Stimulated activated CD8-positive, alpha-beta memory T cell treated with anti-CD3 and anti-CD28 coated beads, Interleukin-4, amount 100 ng/mL, for 4 hours (primary cell): ENCODE results near the gene GLRX2.
A peak's percentile ranks its signal among the peaks of the same experiment; 100 is the strongest.
"Not testable (repeated sequence)": the region's sequence is repeated elsewhere in the genome, so short reads cannot be mapped to it uniquely, and the experiment has no call there.

Experiments used
- DNase-seq, 2 donors: peaks; one replicate each; pipeline ENCODE4 v3.0.0-alpha.2; 2020; ENCODE audit warnings: low read depth in 2 of 2, low spot score in 1 of 2

The GLRX2 gene, protein sequence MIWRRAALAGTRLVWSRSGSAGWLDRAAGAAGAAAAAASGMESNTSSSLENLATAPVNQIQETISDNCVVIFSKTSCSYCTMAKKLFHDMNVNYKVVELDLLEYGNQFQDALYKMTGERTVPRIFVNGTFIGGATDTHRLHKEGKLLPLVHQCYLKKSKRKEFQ

DNA sequence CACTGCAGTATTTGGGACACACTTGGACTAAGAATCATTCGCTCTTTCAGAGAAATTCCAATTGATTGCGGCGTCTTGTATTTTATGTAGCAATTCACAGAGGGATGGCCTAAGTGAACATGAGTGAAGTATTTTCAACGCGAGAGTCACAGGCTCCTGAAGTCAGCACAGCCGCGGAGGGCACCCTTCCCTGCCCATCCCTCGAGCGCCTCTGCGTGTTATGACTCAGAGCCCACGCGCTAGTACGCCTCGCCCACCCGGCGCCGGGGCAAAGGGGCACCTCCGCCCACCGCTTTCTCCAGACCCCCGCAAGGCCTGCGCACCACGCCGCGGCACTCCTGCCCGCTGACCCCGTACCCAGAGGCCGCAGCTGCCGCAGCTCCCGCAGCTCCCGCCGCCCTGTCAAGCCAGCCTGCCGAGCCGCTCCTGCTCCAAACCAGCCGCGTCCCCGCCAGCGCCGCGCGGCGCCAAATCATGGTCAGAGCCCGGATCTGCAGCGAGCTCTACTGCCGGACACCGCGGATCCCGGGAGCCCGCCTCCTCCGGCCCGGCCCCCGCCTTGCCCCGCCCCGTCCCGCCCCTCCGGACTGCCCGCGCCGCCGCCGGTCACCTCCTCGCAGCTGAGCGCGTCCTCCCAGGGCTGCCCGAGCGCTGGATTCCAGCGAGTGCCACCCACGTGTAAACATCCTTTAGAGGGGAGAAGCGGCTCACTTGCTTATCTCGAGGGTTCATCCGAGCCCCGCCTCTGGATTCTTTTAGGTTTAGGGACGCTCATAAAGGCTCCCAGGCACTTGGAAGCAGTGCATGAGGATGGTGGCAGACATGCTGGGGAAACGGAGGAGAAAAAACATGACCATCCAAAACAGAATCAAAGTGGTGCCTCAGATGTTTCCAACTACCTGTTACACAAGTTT, at the start of gene GLRX2:
Gene GLRX2, minus strand, starts transcription at position 508 of the 914 bp plus-strand sequence. Its CDS starts 32 bp downstream, at position 476.
- DNase-seq = peak; percentile 47 to 62

DNA sequence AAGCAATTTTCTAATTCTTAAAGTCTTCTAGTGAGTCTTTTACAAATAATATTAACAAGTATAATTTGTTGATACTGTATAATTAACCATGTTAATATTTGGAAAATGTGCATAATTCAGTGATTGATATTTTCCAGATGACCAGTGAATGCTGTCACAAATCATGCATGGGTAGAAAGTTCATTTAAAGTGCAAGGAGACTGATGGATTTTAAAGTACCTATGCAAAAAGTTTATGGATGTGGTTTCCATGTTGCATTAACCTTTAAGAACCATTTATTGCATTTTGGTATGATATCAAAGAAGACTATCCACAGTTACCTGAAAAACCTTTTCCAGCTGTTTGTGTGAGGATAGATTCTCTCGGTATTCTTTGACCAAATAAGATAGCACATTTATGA, 39.8 kb upstream of the GLRX2 start:
- DNase-seq = no peak

DNA sequence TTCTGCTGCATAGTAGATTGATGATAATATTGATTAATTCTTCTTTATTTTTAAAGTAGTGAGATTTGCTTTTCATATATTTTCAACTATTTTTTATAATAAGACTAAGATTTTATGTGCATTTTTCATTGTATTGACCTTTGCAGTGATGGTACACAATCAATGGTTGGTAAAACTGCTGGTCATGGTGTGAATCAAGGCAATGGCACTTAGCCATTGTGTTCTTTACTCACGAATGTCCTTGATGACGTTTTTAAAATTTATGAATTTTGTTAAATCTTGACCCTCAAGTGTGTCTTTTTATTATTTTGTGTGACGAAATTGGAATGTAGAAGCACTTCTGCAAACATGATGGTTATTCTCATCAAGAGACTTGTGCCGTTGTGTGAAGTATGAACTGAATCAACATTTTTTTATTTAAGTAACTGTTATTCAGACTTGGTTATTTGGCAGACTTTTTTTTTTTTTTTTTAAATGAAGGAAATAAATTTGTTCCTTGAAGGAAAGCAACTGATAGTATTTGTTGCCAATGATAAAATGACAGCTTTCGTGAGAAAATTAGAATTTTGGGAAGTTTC, 39.2 kb upstream of the GLRX2 start:
- no peak for DNase-seq

DNA sequence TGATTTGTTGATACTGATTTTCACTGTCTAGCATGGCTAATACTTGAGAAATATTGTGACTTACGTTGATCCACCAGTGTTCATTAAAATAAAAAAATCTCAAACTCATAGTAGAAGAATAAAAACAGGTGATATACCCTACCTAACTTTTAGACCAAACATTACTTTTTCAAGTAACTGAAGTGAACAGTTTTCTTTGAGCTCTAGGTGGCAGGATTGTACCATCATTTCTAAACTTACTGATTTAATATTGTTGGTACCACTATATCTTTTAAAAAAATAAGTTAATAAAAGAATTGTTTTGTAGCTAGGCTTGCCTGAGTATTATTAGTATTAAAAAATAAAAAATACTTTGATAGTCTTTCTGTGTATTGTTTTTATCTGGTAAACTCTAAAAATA, 38.1 kb upstream of the GLRX2 start:
- no peak for DNase-seq

DNA sequence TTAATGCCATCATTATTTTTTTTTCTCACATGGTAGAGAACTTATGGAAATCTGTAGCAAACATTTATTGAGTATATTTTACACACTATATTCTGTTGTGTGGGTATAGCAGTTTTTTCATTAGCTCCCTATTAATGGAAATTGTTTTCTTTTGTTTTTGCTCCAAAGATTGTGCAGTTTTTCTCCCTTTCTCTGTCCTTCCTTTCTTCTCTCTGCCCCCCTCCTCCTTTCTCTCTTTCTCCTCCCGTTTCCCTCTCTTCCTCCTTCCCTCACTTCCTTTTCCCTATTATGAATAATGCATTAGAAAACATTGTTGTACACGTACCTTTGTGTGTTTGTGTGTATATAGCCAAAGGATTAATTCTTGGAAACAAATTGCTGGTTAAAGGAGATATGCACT, 37.2 kb upstream of the GLRX2 start:
- DNase-seq = no peak

DNA sequence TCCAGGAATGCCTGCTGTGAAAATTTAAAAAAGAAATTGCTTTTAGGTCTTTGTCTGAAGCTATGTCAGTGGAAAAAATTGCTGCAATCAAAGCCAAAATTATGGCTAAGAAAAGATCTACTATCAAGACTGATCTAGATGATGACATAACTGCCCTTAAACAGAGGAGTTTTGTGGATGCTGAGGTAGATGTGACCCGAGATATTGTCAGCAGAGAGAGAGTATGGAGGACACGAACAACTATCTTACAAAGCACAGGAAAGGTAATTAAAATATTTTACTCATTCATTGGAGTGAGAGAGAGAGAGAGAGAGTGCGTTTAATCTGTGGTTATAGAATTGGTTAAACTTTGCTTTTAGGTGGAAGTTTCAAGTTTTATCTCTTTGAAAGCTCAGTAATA, 36.6 kb upstream of the GLRX2 start:
- DNase-seq = no peak

DNA sequence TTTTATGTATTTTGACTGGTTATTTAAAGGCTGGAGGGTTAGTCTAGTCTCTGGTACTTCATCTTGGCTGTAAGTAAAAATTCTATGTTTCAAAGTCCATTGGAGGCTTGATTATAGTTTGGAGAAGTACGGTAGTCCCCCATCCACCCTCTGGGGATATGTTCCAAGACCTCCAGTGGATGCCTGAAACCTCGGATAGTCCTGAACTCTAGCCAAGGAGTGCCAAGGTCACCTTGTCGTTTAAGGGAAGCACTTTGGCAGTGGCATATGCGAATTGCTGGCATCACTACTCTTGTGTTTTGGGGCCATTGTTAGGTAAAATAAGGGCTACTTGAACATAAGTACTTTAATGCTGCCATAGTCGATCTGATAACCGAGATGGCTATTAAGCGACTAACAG, 35.0 kb upstream of the GLRX2 start:
- no peak for DNase-seq

DNA sequence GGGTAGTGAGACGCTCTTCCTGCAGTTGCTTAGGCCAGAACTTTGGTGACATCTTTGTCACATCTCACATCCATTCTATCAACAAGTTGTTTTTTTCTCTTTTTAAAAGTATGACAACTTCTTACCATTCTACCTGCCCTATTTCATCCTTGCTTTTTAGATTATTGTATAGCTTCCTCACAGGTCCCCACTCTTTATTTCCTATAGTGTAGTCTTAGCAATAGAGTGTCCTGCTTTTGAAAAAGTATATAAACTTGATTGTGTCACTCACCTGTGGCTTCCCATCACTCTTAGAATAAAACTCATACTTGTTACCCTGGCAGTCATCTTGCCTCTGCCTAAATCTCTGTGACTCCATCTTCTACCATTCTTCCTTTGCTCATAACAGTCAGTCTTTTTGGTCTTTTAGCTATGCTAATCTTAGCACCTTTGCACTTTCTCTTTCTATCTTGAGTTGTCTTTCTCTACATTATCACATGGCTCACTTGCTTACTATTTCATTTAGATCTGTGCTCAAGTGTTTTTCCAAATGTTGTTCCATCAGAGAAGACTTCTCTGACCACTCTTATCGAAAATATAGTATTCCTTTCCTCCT, 26.1 kb upstream of the GLRX2 start:
- DNase-seq = no peak

DNA sequence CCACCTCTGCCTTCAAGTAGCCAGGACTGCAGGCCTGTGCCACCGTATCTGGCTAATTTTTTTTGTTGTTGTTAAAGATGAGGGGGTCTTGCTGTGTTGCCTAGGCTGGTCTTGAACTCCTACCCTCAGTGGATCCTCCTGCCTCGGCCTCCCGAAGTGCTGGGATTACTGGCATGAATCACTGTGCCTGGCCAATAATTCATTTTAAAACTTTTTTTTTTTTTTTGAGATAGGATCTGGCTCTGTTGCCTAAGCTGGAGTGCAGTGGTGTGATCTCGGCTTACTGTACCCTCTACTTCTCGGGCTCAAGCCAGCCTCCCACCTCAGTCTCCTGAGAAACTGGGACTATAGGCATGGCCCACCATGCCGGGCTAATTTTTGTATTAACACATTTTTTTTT, 20.2 kb upstream of the GLRX2 start:
- DNase-seq = no peak

DNA sequence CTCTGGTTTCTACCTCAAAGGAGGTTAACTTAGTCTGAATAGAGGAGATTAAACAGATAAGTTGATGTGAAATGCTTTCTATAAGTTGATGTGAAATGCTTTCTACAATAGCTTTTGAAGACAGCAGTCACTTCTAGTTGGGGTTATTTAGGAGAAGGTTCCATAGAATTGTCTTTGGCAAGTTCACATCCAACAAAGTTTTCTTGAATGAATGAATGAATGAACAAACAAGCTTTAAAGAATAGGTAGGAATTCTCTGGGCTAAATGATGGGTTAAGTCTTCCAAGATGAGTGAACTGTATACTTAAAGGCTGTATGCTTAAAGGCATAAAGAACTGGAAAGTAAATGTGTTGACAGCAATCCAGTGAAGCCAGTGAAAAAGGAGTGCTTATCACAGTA, 18.5 kb upstream of the GLRX2 start:
- DNase-seq = no peak

DNA sequence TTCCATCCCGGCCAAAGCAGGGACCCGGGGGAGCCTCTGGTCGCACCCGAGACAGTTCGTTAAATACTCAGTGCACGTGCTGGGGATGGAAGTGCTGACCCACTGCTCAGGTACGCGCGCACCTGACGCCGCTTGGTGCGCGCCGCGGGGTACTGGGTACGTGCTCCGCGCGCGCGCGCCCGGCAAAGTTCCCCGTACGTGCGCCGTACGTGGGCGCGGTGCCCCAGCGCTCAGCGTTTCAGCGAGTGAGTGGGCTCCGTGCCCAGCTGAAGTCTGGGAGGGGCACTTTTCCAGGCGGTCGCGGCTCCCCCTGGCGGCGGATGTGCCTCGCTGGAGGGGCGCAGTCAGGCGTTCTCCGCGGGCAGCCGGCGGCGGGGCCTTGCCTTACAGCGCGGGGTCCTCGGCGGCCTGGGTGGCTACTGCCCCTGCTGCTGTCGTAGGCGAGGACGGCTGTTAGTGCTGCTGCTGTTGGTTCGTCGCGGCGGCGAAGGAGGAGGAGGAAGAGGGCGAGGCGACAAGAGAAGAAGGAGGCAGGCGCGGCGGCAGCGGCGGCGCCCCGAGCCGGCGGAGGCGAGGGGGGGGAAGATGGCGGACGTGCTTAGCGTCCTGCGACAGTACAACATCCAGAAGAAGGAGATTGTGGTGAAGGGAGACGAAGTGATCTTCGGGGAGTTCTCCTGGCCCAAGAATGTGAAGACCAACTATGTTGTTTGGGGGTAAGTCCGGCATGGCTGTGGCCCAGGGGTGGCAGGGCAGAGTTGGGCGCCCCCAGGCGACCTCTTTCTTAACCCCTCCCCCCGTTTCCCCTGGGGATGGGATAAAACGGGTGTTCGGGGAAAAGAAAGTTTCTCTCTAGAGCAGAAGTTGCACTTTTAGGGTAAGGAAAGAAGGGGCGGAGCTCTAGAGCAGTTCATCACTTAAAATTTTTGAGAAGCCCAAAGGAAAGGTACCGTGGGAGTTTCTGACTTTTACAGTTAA, 16.7 kb upstream of the GLRX2 start, which contains the start of gene CDC73:
Gene CDC73, plus strand, starts transcription at position 416 of the 978 bp plus-strand sequence. Its CDS starts 170 bp downstream, at position 586.
- peak; percentile 97 to 100 for DNase-seq

DNA sequence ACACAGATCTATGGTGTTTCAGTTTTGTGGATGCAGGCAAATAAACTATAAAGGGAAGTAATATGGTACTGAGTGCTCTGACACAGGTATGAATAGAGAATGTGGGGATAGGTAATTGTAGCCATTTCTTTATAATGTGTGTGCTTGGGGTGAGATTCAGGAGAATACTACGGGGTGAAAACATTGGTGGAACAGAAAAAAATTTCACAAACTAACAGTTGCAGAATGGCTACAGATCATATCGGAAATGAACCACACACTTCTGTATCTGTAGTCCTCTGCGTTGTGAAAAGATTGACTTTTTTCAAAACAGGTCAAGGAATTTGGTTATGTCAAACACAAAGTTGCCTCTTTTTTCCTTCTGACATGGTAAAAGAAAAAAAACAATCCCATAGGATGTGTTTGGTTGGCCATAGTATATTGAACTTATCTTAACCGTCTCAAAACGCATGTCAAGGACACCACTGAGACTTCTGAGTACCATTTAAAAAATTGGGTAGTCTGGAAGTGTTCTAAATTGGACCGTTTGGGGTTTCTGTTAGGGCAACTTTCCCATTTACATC, 15.5 kb upstream of the GLRX2 start:
- no peak for DNase-seq

DNA sequence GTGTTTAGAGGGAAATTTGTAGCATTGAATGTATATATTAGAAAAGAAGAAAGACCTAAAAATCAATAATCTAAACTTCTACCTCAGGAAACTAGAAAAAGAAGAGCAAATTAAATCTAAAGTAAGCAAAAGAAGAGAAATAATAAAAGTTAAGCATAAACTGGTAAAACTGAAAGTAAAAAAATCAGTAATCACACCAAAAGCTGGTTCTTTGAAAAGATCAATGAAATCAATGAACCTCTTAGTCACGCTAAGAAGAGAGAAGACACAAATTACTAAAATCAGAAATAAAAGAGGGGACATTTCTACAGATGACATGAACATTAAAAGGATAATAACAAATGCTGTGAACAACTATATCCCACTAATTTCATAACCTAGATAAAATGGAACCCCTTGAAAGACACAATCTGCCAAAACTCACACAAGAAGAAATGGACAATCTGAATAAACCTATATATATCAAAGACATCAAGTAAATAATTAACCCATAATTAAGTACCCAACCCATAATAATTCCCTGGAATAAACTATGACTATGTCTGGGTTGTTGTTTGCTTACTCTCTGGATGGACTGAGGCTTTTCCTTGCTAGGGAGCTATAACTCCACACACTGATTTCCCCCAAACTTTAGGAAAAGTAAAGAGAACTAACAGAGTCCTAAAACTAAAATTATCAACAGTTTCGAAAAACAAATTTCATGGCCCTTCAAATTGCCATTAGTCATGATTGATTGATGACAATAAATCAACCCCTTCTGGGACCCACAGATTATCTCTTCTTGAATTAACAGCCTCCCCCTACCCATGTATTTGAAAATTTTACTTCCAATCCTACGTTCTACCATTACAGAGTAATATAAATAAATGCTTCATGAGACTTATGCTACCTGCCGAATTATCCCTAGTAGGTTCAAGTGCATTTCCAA, 13.9 kb upstream of the GLRX2 start:
- no peak for DNase-seq

DNA sequence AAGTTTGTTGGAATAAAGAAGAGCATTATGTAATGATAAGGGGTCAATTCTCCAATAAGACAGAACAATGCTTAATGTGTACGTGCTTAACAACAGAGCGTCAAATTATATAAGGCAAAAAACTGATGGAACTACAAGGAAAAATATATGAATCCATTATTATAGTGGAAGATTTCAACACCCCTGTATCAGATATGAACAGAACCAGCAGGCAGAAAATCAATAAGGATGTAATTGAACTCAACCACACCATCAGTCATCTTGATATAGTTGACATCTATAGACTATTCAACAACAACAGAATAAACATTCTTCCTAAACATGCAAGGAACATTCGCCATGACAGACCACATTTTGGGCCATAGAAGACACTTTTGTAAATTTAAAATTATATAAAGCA, 13.0 kb upstream of the GLRX2 start:
- DNase-seq = no peak

DNA sequence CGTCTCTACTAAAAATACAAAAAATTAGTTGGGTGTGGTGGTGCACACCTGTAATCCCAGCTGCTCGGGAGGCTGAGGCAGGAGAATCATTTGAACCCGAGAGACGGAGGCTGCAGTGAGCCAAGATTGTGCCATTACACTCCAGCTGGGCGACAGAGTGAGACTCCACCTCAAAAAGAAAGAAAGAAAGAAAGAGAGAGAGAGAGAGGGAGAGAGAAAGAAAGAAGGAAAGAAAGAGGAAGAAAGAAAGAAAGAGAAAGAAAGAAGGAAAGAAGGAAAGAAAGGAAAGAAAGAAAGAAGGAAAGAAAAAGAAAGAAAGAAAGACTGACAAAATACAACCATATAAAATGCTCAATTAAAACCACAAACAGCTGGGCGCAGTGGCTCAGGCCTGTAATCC, 12.0 kb upstream of the GLRX2 start:
- DNase-seq = not testable (repeated sequence)

DNA sequence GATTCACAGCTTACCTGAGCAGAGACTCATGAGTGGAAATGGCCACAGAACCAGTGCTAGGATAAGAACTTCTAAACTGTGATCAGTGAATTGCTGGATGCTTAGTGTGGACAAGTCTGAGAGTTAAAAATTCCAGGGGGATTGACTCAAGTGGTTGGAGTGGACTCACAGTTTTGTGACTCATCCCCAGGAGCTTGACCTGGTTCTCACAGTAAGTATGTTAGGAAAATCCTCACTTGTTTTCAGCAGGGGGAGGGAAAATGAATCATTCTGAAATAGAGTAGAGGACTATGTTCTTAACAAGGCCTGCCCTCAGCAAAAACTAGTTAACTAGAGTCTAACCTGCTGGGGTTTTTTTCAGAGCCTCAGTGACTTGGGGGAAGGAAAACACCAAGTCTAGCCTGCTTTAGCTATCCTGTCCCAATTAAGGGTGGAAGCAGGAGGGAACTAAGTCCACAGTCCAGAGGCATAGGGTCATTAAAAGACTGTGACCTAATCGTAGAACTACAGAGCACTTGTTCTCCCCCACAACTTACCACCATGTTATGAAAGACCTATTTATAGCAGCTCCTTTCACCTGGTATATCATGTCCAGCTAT, 10.5 kb upstream of the GLRX2 start:
- no peak for DNase-seq

DNA sequence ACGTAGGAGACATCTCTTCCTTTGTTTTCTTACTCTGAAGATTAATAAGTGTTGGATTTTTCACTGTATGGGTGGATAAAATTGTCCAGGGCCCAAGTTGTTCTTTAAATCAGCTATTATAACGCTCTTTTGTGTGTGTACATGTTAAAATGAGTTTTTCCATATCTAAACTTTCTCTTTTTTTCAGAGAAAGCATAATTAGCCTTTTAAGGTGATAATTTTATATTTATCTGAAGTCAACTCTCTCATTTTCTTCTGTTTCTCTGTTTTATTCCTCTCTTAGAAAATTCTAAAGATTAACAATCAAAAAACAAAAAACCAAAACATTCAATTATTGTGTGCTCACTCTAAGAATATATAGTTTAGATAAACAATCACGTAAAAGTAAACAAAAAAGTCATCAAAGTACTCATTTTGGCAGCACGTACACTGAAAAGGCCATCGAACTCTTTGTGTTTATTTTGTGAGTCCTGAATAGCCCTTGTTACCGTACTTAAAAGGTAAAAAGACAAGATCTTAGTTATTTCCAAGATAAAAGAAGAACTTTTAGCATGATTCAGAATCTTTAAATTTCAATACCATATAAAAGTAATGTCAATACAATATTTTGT, 9.4 kb upstream of the GLRX2 start:
- no peak for DNase-seq

DNA sequence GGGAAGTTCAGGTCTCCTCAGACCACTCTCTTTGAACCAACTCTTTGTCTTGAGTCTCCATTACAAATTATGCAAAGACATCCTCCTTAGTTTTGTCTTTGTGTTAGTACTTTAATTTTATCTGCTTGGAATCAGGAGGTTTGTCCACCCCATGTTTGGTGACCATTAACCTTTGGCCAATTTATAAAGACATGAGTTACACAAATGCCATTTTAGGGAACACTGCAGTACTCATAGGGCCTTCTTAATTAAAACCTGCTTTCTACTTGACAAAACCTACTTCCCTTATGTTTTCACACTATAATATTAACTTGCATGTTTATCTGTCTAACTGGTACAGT, 8.7 kb upstream of the GLRX2 start:
- no peak for DNase-seq
